Stimulated activated naive CD8-positive, alpha-beta T cell treated with anti-CD3 and anti-CD28 coated beads, Interleukin-15, Interleukin-2, amounts not matched to agents 100 U/mL and 50 U/mL, for 24 hours (primary cell): ENCODE results near the gene MED10.
A peak's percentile ranks its signal among the peaks of the same experiment; 100 is the strongest.

Source experiments
- ATAC-seq: fragments of 150-1000 bp; cut with Tn5 transposase; one replicate; pipeline ENCODE4 v1.10.0; 2021
- DNase-seq: peaks from one replicate; pipeline ENCODE4 v3.0.0; 2021

The MED10 gene

GRCh38 chr5:6398570-6399230 is 20.4 kb upstream of the MED10 start:
- DNase-seq = no peak
- no peak for ATAC-seq

GRCh38 chr5:6397536-6398269 is 19.4 kb upstream of the MED10 start:
- ATAC-seq (no peak), DNase-seq (no peak)

- DNase-seq (no peak), ATAC-seq (no peak)
Measured at GRCh38 chr5:6396836-6397535, 18.6 kb upstream of the MED10 start.

GRCh38 chr5:6396043-6396442 is 17.7 kb upstream of the MED10 start:
- ATAC-seq = no peak
- no peak for DNase-seq

GRCh38 chr5:6395621-6396020 is 17.3 kb upstream of the MED10 start:
- DNase-seq (no peak), ATAC-seq (no peak)

- ATAC-seq = no peak
- DNase-seq = no peak
Measured at GRCh38 chr5:6395102-6395445, 16.7 kb upstream of the MED10 start.

- ATAC-seq = no peak
- DNase-seq = no peak
Measured at GRCh38 chr5:6394429-6395101, 16.2 kb upstream of the MED10 start.

- ATAC-seq = no peak
- DNase-seq = no peak
Measured at GRCh38 chr5:6393596-6394194, 15.3 kb upstream of the MED10 start.

GRCh38 chr5:6392561-6392960 is 14.2 kb upstream of the MED10 start:
- ATAC-seq = no peak
- no peak for DNase-seq

GRCh38 chr5:6391151-6391550 is 12.8 kb upstream of the MED10 start:
- no peak for ATAC-seq

GRCh38 chr5:6389946-6390530 is 11.7 kb upstream of the MED10 start:
- DNase-seq (no peak), ATAC-seq (no peak)

More at GRCh38 chr5:6391151-6391550, 12.8 kb upstream of the MED10 start:
- DNase-seq = no peak

GRCh38 chr5:6389397-6389796 is 11.1 kb upstream of the MED10 start:
- DNase-seq (no peak), ATAC-seq (no peak)

- DNase-seq = no peak
- no peak for ATAC-seq
Measured at GRCh38 chr5:6387970-6388369, 9.6 kb upstream of the MED10 start.

- ATAC-seq (no peak), DNase-seq (no peak)
Measured at GRCh38 chr5:6386271-6386670, 7.9 kb upstream of the MED10 start.

GRCh38 chr5:6384856-6385255 is 6.5 kb upstream of the MED10 start:
- ATAC-seq (no peak), DNase-seq (no peak)

- ATAC-seq (no peak), DNase-seq (no peak)
Measured at GRCh38 chr5:6383376-6383775, 5.0 kb upstream of the MED10 start.

GRCh38 chr5:6379246-6379645 is 899 bp upstream of the MED10 start:
- ATAC-seq (no peak), DNase-seq (no peak)

GRCh38 chr5:6378766-6379103 is 388 bp upstream of the MED10 start:
- ATAC-seq (peak; percentile 19), DNase-seq (no peak)

GRCh38 chr5:6377582-6377904 is 804 bp downstream of the MED10 start:
- no peak for DNase-seq
- no peak for ATAC-seq

- DNase-seq (no peak), ATAC-seq (no peak)
Measured at GRCh38 chr5:6376974-6377520, 1.3 kb downstream of the MED10 start.

GRCh38 chr5:6373081-6373846 is 5.1 kb downstream of the MED10 start:
- no peak for ATAC-seq
- no peak for DNase-seq
